OCI-LY7 (cell line): ENCODE results near the gene NDC1. TPM values are rescaled to one million over a fixed set of nuclear protein-coding genes. Genes with fewer than 3 reads are reported as not detected.

Experiments used
- BruUV-seq: library from RNA; stranded (reverse); fragments of 400-500 nt; replicated peaks from 2 replicates; lab custom pipeline; 2021; lab: Mats Ljungman, UMichigan
- CTCF ChIA-PET: fragments of 300-600 bp; sonication (Branson Sonifier 250); formaldehyde crosslinking; loops from one replicate; lab custom pipeline; 2022; ENCODE audit warnings: antibody characterized with exemption; ENCODE audit not compliant: unreplicated experiment; lab: Charles Lee
- POLR2A ChIA-PET: fragments of 300-600 bp; sonication (Branson Sonifier 250); formaldehyde crosslinking; loops from one replicate; lab custom pipeline; 2022; ENCODE audit warnings: antibody characterized with exemption; lab: Charles Lee
- DNase-seq: peaks from one replicate; pipeline ENCODE4 v3.0.0-alpha.2; 2015; ENCODE audit warnings: low spot score
- H2AFZ ChIP-seq: fragments of 200-600 bp; sonication (generic), shearing (Covaris generic); 2 replicates; pipeline ENCODE4 v1.6.1; 2014; ENCODE audit warnings: mild to moderate bottlenecking, antibody characterized with exemption, low read length, moderate library complexity
- H3K27ac ChIP-seq: fragments of 200-600 bp; sonication (generic); 2 replicates; pipeline ENCODE4 v1.5.1; 2014; ENCODE audit warnings: mixed run types, low read depth, mild to moderate bottlenecking, moderate library complexity, low read length, inconsistent platforms; ENCODE audit not compliant: poor library complexity, severe bottlenecking
- H3K36me3 ChIP-seq: fragments of 200-600 bp; sonication (generic); 2 replicates; pipeline ENCODE4 v1.6.1; 2014; ENCODE audit warnings: mild to moderate bottlenecking, antibody characterized with exemption, low read length, moderate library complexity, mixed read lengths; ENCODE audit not compliant: insufficient read depth
- H3K4me1 ChIP-seq: fragments of 200-600 bp; sonication (generic); 2 replicates; pipeline ENCODE4 v1.5.1; 2014; ENCODE audit warnings: mild to moderate bottlenecking, low read length; ENCODE audit not compliant: insufficient read depth, poor library complexity, severe bottlenecking
- H3K4me2 ChIP-seq: fragments of 200-600 bp; sonication (generic); 2 replicates; pipeline ENCODE4 v1.6.1; 2014; ENCODE audit warnings: mild to moderate bottlenecking, low read length
- H3K4me3 ChIP-seq: fragments of 200-600 bp; sonication (generic); 2 replicates; pipeline ENCODE4 v1.5.1; 2014; ENCODE audit warnings: mild to moderate bottlenecking, low read depth, low read length; ENCODE audit not compliant: poor library complexity, severe bottlenecking
- H3K79me2 ChIP-seq: fragments of 200-600 bp; sonication (generic); 2 replicates; pipeline ENCODE4 v1.6.1; 2016; ENCODE audit warnings: low read depth, mild to moderate bottlenecking, low read length, moderate library complexity, mixed read lengths; ENCODE audit not compliant: insufficient read depth
- H3K9me2 ChIP-seq: fragments of 200-600 bp; sonication (generic); 2 replicates; pipeline ENCODE4 v1.6.1; 2016; ENCODE audit warnings: mild to moderate bottlenecking, low read length, mixed read lengths; ENCODE audit not compliant: insufficient read depth
- H3K9me3 ChIP-seq: fragments of 200-600 bp; sonication (generic); 2 replicates; pipeline ENCODE4 v1.6.1; 2014; ENCODE audit warnings: mild to moderate bottlenecking, mixed run types, low read length, mixed read lengths
- H4K20me1 ChIP-seq: fragments of 200-600 bp; sonication (generic); 2 replicates; pipeline ENCODE4 v1.6.1; 2014; ENCODE audit warnings: mild to moderate bottlenecking, antibody characterized with exemption, low read length, moderate library complexity, mixed read lengths; ENCODE audit not compliant: insufficient read depth
- CTCF ChIP-seq: fragments of 200-600 bp; sonication (generic); conservative IDR thresholded peaks from 2 replicates; pipeline ENCODE4 v1.5.1; 2014; ENCODE audit warnings: mild to moderate bottlenecking, antibody characterized with exemption, low read length, moderate library complexity, mixed read lengths
- EZH2phosphoT487 ChIP-seq: fragments of 200-600 bp; sonication (generic); IDR thresholded peaks from 2 replicates; pipeline ENCODE4 v1.6.1; 2018; ENCODE audit warnings: low read depth, borderline replicate concordance, mild to moderate bottlenecking, mixed run types, antibody characterized with exemption, low read length, moderate library complexity, mixed read lengths
- intact Hi-C: fragments of 100-400 bp; cut with micrococcal nuclease; formaldehyde crosslinking; loops from one replicate; pipeline ENCODE4 v1.10.0; 2022; ENCODE audit not compliant: unreplicated experiment
- total RNA-seq, 2 experiments: library from RNA; depleted of rRNA in 1 of 2; stranded (reverse); fragments of >200 nt in 1 of 2; shearing (Covaris generic) in 1 of 2; gene quantifications; 2 replicates each; pipeline ENCODE4 v1.2.3, GENCODE V29; 2014 to 2022

Gene NDC1
- total RNA-seq, 2 experiments from 2014 or later = 51.8 to 71.5 TPM

- no peak overlapping the region for H3K4me2 ChIP-seq
- no peak overlapping the region for H3K4me3 ChIP-seq
- no TSS peak for BruUV-seq
- TF ChIP-seq CTCF (no peak), EZH2phosphoT487 (no peak)
- H3K36me3 ChIP-seq = peaks cover 74% of the 10 kb centered on the region
- intact Hi-C loops = no loop called here
- no peak for DNase-seq
- H3K9me2 ChIP-seq = no peaks in the 10 kb centered on the region
- no peak overlapping the region for H3K27ac ChIP-seq
- POLR2A ChIA-PET = no interaction called here
- H4K20me1 ChIP-seq = no peaks in the 10 kb centered on the region
- no peaks in the 10 kb centered on the region for H3K9me3 ChIP-seq
- CTCF ChIA-PET = no interaction called here
- no peak overlapping the region for H2AFZ ChIP-seq
- H3K79me2 ChIP-seq = no peaks in the 10 kb centered on the region
- no peaks in the 10 kb centered on the region for H3K4me1 ChIP-seq
Measured at GRCh38 chr1:53766194-53766742, 71.8 kb downstream of the NDC1 start.

GRCh38 chr1:53765657-53766056, 72.4 kb downstream of the NDC1 start:
- Histone ChIP-seq H3K4me2 (no peak overlapping the region), H3K27ac (no peak overlapping the region), H3K36me3 (peaks cover 68% of the 10 kb centered on the region), H4K20me1 (no peaks in the 10 kb centered on the region), H3K4me3 (no peak overlapping the region), H3K79me2 (no peaks in the 10 kb centered on the region), H3K9me2 (no peaks in the 10 kb centered on the region), H2AFZ (no peak overlapping the region), H3K9me3 (no peaks in the 10 kb centered on the region), H3K4me1 (no peaks in the 10 kb centered on the region)
- intact Hi-C loops = no loop called here
- TSS peak; percentile 33 for BruUV-seq
- ChIA-PET CTCF (no interaction called here), POLR2A (no interaction called here)
- DNase-seq = no peak
- TF ChIP-seq CTCF = no peak
- TF ChIP-seq EZH2phosphoT487 = no peak

- no peak overlapping the region for H3K27ac ChIP-seq
- no peak overlapping the region for H3K4me2 ChIP-seq
- intact Hi-C loops = no loop called here
- ChIA-PET CTCF (no interaction called here), POLR2A (no interaction called here)
- H3K4me1 ChIP-seq = no peaks in the 10 kb centered on the region
- H3K4me3 ChIP-seq = no peak overlapping the region
- no peak for DNase-seq
- no peaks in the 10 kb centered on the region for H4K20me1 ChIP-seq
- TF ChIP-seq CTCF (no peak), EZH2phosphoT487 (no peak)
- no peak overlapping the region for H2AFZ ChIP-seq
- H3K79me2 ChIP-seq = no peaks in the 10 kb centered on the region
- peaks cover 53% of the 10 kb centered on the region for H3K36me3 ChIP-seq
- no peaks in the 10 kb centered on the region for H3K9me2 ChIP-seq
- no peaks in the 10 kb centered on the region for H3K9me3 ChIP-seq
- BruUV-seq = no TSS peak
Measured at GRCh38 chr1:53763911-53764310, 74.2 kb downstream of the NDC1 start.
